Fibroblast of the aortic adventitia (primary cell): ENCODE results near the gene FBN2. TPM values are rescaled to one million over a fixed set of nuclear protein-coding genes. Genes with fewer than 3 reads are reported as not detected.
A peak's percentile ranks its signal among the peaks of the same experiment; 100 is the strongest.

Experiments used
- DNase-seq: peaks from one replicate; pipeline ENCODE4 v3.0.0-alpha.2; 2010; ENCODE audit warnings: low read depth
- H3K4me3 ChIP-seq: 2 replicates; pipeline ENCODE4 v1.5.1; 2011; ENCODE audit warnings: low read depth, mild to moderate bottlenecking, control low read depth, low read length, moderate library complexity
- total RNA-seq: library from RNA; depleted of rRNA; stranded (reverse); fragments of >200 nt; gene quantifications from 2 replicates; pipeline ENCODE4 v1.2.3, GENCODE V29; 2012; ENCODE audit warnings: low replicate concordance
- TF ChIP-seq, protein P1 (sequence below): IDR thresholded peaks from 2 replicates; pipeline ENCODE4 v1.5.1; 2011; ENCODE audit warnings: mild to moderate bottlenecking, low read length, control low read depth, inconsistent platforms; ENCODE audit not compliant: insufficient read depth

The FBN2 gene
- 19.8 and 45.1 TPM in 2 replicates for total RNA-seq

DNA sequence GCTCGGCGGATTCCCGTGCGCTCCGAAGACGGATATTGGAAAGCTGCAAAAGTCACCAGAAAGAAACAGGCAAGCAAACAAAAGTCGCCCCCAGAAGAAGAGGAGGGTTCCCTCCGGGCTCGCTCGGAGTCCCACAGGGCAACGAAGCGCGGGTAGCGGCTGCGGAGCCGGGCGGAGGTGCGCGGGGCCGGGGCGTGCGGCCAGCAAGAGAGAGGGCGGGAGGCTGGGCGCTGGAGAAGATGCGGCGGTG is at the start of gene FBN2:
Gene FBN2, minus strand, starts transcription at position 246 of the 250 bp plus-strand sequence. CDS start 642 bp downstream, outside the sequence.
- TF ChIP-seq, protein P1, sequence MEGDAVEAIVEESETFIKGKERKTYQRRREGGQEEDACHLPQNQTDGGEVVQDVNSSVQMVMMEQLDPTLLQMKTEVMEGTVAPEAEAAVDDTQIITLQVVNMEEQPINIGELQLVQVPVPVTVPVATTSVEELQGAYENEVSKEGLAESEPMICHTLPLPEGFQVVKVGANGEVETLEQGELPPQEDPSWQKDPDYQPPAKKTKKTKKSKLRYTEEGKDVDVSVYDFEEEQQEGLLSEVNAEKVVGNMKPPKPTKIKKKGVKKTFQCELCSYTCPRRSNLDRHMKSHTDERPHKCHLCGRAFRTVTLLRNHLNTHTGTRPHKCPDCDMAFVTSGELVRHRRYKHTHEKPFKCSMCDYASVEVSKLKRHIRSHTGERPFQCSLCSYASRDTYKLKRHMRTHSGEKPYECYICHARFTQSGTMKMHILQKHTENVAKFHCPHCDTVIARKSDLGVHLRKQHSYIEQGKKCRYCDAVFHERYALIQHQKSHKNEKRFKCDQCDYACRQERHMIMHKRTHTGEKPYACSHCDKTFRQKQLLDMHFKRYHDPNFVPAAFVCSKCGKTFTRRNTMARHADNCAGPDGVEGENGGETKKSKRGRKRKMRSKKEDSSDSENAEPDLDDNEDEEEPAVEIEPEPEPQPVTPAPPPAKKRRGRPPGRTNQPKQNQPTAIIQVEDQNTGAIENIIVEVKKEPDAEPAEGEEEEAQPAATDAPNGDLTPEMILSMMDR: no peak
- peak within 1 kb of the TSS; percentile 68 for H3K4me3 ChIP-seq
- no peak for DNase-seq

DNA sequence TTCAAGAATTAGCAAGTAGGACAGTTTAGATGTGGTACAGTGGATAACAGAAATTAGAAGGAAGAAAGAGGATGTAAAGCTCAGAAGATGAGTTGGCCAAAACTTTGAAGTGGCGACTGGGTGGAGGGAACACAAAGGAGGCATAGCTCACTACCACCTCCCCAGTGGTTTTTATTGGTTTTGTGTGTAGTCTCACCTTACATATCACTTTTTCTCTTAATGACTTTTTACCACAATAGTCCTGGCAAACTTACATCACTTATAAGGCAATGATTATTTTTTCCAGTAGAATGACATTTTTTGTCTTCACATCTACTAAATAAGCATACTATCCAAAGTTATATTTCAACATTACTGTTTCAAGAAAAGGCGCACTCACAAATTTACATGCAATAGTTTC is 49.2 kb upstream of the FBN2 start:
- TF ChIP-seq, protein P1: no peak
- H3K4me3 ChIP-seq: no peak overlapping the region
- DNase-seq: no peak

DNA sequence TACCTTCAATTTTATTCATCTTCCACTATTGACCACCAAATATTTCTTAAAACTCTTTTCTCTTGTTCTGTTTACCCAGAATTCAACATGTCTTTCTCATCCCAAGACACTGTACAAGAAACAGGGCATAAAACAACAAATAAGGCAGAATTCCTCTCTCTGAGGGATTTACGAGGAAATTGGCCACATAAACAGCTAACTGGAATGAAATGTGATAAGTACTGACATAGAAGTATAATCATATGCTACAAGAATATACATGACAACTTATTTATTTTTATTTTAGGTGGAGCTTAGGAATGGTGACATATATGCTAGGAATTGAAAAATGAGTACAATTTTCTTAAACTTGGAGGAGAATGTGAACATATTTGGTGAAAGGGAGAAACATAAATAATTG is 48.8 kb upstream of the FBN2 start:
- TF ChIP-seq, protein P1: no peak
- no peak for DNase-seq
- no peak overlapping the region for H3K4me3 ChIP-seq

DNA sequence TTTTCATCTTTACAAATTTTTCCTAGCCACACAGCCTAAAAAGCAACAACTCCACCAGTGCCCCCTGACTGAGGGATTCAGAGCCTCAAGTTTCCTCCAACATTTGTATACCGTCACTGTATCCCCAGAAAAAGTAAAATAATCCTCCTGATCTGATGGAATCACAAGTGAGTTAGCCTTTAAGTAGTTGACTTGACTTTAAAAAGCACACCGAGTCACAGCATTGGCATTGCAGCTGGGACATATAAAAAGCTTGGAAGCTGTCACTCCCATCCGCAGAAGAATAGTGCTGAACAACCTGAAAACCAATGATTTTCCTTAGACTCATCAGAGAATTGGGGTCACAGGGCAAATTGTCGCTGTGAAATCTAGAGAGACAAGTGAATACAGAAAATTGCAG is 41.6 kb upstream of the FBN2 start:
- no peak for DNase-seq
- TF ChIP-seq, protein P1: no peak
- no peak overlapping the region for H3K4me3 ChIP-seq

GRCh38 chr5:128579093-128579492 is 41.0 kb upstream of the FBN2 start:
- H3K4me3 ChIP-seq: no peak overlapping the region
- TF ChIP-seq, protein P1: no peak
- DNase-seq: peak; percentile 83

GRCh38 chr5:128574041-128574440 is 36.0 kb upstream of the FBN2 start:
- no peak overlapping the region for H3K4me3 ChIP-seq
- TF ChIP-seq, protein P1: no peak
- DNase-seq: peak; percentile 21

- H3K4me3 ChIP-seq: no peak overlapping the region
- DNase-seq: no peak
- TF ChIP-seq, protein P1: no peak
Measured at GRCh38 chr5:128572930-128573319, 34.9 kb upstream of the FBN2 start.
